Measurements from ENCODE around the gene FAM89A. TPM values are rescaled to one million over a fixed set of nuclear protein-coding genes. Genes with fewer than 3 reads are reported as not detected.
A peak's percentile ranks its signal among the peaks of the same experiment; 100 is the strongest.

The FAM89A gene
- total and polyA plus RNA-seq, 9 of the 15 experiments (the other 6 are each of a cell fraction or from before 2014, with no cell fraction given) = 8.7 to 66.2 (median 43.3) TPM

DNA sequence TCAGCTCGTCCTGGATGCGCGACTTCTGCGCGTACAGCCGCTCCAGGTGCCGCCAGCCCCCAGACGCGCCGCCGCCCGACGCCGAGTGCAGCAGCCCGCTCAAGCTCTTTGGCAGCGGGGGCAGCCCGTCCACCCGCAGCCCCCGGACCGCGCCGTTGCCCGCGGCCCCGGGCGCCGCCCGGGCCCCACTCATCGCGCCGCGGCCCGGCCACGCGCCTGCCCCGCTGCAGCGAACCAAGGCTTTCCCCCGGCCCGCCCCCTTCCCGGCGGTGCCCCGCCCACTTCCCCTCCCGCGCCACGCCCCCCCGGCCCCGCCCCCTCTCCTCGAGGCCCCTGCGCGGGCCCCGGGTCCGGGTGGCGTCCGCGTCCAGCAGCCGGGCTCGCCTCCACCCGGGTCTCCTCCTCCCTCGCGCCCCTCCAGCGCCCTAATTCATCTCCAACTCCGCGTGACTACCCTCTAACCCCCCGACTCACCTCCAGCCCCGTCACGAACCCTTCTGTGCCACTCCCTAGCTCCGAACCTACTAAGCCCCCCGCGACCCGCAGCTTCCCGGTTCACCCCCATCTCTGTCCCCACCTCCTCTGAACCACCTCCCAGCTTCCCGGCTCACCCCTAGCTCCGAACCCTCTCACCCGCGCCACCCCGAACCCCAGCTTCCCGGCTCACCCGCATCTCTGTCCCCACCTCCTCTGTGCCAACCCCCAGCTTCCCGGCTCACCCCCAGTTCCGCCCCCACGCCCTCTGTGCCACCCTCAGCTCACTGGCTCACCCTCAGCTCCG is at the start of gene FAM89A (continued):
- TF ChIP-seq, protein P1, sequence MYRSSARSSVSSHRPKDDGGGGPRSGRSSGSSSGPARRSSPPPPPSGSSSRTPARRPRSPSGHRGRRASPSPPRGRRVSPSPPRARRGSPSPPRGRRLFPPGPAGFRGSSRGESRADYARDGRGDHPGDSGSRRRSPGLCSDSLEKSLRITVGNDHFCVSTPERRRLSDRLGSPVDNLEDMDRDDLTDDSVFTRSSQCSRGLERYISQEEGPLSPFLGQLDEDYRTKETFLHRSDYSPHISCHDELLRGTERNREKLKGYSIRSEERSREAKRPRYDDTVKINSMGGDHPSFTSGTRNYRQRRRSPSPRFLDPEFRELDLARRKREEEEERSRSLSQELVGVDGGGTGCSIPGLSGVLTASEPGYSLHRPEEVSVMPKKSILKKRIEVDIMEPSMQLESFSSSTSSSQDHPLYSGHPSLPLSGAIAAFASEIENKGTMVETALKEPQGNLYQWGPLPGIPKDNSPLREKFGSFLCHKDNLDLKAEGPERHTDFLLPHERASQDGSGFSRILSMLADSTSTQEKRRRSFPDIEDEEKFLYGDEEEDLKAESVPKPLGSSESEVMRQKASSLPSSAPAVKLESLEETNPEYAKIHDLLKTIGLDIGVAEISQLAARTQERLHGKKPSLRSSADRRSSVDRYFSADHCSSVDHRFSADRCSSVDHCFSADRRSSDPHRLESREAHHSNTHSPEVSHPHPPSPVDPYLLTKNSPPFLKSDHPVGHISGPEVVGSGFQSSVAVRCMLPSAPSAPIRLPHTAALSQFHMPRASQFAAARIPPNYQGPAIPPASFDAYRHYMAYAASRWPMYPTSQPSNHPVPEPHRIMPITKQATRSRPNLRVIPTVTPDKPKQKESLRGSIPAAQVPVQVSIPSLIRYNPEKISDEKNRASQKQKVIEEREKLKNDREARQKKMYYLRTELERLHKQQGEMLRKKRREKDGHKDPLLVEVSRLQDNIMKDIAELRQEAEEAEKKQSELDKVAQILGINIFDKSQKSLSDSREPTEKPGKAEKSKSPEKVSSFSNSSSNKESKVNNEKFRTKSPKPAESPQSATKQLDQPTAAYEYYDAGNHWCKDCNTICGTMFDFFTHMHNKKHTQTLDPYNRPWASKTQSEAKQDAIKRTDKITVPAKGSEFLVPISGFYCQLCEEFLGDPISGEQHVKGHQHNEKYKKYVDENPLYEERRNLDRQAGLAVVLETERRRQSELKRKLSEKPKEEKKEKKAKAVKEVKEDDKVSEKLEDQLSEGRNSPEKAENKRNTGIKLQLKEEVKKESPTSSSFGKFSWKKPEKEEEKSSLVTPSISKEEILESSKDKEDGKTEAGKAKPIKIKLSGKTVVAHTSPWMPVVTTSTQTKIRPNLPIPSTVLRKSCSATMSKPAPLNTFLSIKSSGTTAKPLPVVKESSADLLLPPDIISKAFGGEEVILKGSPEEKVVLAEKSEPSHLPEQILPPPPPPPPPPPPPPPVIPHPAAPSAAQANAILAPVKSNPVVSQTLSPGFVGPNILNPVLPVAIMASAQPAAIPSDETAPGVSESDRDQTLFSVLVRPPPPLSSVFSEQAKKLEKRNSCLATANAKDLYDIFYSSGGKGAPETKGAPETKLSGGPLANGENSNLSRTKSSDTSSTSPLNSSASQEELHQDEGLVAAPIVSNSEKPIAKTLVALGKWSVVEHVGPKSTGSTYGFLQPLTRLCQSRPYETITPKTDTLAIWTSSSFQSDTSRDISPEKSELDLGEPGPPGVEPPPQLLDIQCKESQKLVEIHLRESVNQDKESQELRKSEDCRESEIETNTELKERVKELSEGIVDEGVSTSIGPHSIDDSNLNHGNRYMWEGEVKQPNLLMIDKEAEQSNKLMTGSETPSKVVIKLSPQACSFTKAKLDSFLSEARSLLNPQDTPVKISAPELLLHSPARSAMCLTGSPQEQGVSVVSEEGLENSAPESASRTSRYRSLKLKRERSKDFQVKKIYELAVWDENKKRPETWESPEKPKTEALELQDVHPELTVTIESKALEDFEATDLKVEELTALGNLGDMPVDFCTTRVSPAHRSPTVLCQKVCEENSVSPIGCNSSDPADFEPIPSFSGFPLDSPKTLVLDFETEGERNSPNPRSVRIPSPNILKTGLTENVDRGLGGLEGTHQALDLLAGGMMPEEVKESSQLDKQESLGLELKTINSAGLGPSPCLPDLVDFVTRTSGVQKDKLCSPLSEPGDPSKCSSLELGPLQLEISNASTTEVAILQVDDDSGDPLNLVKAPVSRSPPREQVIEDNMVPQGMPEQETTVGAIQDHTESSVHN (IDR thresholded peaks at IDR 0.05; ENCODE audit: borderline replicate concordance in 1 of 2, low read depth in 1 of 2) = no peak
- no peak for TF ChIP-seq ZNF354B (CRISPR knock-in tag; IDR thresholded peaks at IDR 0.05)
- no peak for TF ChIP-seq HOXB6 (CRISPR knock-in tag; IDR thresholded peaks at IDR 0.05; ENCODE audit: borderline replicate concordance)
- no peak for TF ChIP-seq PTRF (tag; IDR thresholded peaks at IDR 0.05)
- no peak for TF ChIP-seq CHD2 (IDR thresholded peaks at IDR 0.05; ENCODE audit: low read depth, low read length)
- TF ChIP-seq, protein P2, sequence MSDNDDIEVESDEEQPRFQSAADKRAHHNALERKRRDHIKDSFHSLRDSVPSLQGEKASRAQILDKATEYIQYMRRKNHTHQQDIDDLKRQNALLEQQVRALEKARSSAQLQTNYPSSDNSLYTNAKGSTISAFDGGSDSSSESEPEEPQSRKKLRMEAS (CRISPR knock-in tag; IDR thresholded peaks at IDR 0.05) = no peak
- TF ChIP-seq, protein P3, sequence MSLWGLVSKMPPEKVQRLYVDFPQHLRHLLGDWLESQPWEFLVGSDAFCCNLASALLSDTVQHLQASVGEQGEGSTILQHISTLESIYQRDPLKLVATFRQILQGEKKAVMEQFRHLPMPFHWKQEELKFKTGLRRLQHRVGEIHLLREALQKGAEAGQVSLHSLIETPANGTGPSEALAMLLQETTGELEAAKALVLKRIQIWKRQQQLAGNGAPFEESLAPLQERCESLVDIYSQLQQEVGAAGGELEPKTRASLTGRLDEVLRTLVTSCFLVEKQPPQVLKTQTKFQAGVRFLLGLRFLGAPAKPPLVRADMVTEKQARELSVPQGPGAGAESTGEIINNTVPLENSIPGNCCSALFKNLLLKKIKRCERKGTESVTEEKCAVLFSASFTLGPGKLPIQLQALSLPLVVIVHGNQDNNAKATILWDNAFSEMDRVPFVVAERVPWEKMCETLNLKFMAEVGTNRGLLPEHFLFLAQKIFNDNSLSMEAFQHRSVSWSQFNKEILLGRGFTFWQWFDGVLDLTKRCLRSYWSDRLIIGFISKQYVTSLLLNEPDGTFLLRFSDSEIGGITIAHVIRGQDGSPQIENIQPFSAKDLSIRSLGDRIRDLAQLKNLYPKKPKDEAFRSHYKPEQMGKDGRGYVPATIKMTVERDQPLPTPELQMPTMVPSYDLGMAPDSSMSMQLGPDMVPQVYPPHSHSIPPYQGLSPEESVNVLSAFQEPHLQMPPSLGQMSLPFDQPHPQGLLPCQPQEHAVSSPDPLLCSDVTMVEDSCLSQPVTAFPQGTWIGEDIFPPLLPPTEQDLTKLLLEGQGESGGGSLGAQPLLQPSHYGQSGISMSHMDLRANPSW (CRISPR knock-in tag; IDR thresholded peaks at IDR 0.05) = no peak
- no peak for TF ChIP-seq NEUROD1 (IDR thresholded peaks at IDR 0.05; ENCODE audit: borderline replicate concordance, low read depth, low read length, partially characterized antibody)
- TF ChIP-seq NRF1 (conservative IDR thresholded peaks at IDR 0.05 in 1 of 2, IDR thresholded peaks at IDR 0.05 in 1 of 2) = peak; percentile 56 to 58; a peak in 3 of 4 replicates
- TF ChIP-seq RHOXF2B (CRISPR knock-in tag; conservative IDR thresholded peaks at IDR 0.05) = no peak
- TF ChIP-seq KLF6 (CRISPR knock-in tag; IDR thresholded peaks at IDR 0.05; ENCODE audit: borderline replicate concordance) = no peak
- TF ChIP-seq, protein P4, sequence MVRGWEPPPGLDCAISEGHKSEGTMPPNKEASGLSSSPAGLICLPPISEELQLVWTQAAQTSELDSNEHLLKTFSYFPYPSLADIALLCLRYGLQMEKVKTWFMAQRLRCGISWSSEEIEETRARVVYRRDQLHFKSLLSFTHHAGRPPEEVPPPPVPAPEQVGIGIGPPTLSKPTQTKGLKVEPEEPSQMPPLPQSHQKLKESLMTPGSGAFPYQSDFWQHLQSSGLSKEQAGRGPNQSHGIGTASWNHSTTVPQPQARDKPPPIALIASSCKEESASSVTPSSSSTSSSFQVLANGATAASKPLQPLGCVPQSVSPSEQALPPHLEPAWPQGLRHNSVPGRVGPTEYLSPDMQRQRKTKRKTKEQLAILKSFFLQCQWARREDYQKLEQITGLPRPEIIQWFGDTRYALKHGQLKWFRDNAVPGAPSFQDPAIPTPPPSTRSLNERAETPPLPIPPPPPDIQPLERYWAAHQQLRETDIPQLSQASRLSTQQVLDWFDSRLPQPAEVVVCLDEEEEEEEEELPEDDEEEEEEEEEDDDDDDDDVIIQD (CRISPR knock-in tag; IDR thresholded peaks at IDR 0.05) = no peak
- TF ChIP-seq, protein P5, sequence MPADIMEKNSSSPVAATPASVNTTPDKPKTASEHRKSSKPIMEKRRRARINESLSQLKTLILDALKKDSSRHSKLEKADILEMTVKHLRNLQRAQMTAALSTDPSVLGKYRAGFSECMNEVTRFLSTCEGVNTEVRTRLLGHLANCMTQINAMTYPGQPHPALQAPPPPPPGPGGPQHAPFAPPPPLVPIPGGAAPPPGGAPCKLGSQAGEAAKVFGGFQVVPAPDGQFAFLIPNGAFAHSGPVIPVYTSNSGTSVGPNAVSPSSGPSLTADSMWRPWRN (IDR thresholded peaks at IDR 0.05; ENCODE audit: low read depth) = no peak

Measured in K562 (cell line).